ENCODE measurements around the gene PCDH15.

PCDH15 gene

GRCh38 chr10:54065106-54065505, 735.9 kb downstream of the PCDH15 start:
- no peak for TF ChIP-seq CTCF (conservative IDR thresholded peaks at IDR 0.05; ENCODE audit: low read depth, low read length)
- no peak for DNase-seq (ENCODE audit: low read depth)
- H3K4me3 ChIP-seq (ENCODE audit: low read depth, low read length): no peak overlapping the region

GRCh38 chr10:54064215-54064614, 736.8 kb downstream of the PCDH15 start:
- no peak for DNase-seq (ENCODE audit: low read depth)
- H3K4me3 ChIP-seq (ENCODE audit: low read depth, low read length): no peak overlapping the region
- TF ChIP-seq CTCF (conservative IDR thresholded peaks at IDR 0.05; ENCODE audit: low read depth, low read length): no peak

GRCh38 chr10:54063514-54063913, 737.5 kb downstream of the PCDH15 start:
- no peak overlapping the region for H3K4me3 ChIP-seq (ENCODE audit: low read depth, low read length)
- DNase-seq (ENCODE audit: low read depth): no peak
- no peak for TF ChIP-seq CTCF (conservative IDR thresholded peaks at IDR 0.05; ENCODE audit: low read depth, low read length)

GRCh38 chr10:54060572-54060971, 740.5 kb downstream of the PCDH15 start:
- TF ChIP-seq CTCF (conservative IDR thresholded peaks at IDR 0.05; ENCODE audit: low read depth, low read length): no peak
- DNase-seq (ENCODE audit: low read depth): no peak
- H3K4me3 ChIP-seq (ENCODE audit: low read depth, low read length): no peak overlapping the region

GRCh38 chr10:54057357-54057756, 743.7 kb downstream of the PCDH15 start:
- no peak for TF ChIP-seq CTCF (conservative IDR thresholded peaks at IDR 0.05; ENCODE audit: low read depth, low read length)
- no peak overlapping the region for H3K4me3 ChIP-seq (ENCODE audit: low read depth, low read length)
- no peak for DNase-seq (ENCODE audit: low read depth)

GRCh38 chr10:54026340-54026739, 774.7 kb downstream of the PCDH15 start:
- no peak for DNase-seq (ENCODE audit: low read depth)
- no peak overlapping the region for H3K4me3 ChIP-seq (ENCODE audit: low read depth, low read length)
- TF ChIP-seq CTCF (conservative IDR thresholded peaks at IDR 0.05; ENCODE audit: low read depth, low read length): no peak

- no peak for TF ChIP-seq CTCF (conservative IDR thresholded peaks at IDR 0.05; ENCODE audit: low read depth, low read length)
- no peak overlapping the region for H3K4me3 ChIP-seq (ENCODE audit: low read depth, low read length)
- DNase-seq (ENCODE audit: low read depth): no peak
Observed at GRCh38 chr10:54011117-54011516, 789.9 kb downstream of the PCDH15 start.
